OCI-LY1 (cell line): ENCODE data around the gene SSTR1.

ENCODE experiments used
- H2AFZ ChIP-seq: fragments of 200-600 bp; sonication (generic), shearing (Covaris generic); 2 replicates; pipeline ENCODE4 v1.6.0; 2014; ENCODE audit warnings: antibody characterized with exemption, mild to moderate bottlenecking, low read length
- H3F3A ChIP-seq: fragments of 200-600 bp; sonication (generic), shearing (Covaris generic); 2 replicates; pipeline ENCODE4 v1.6.0; 2014; ENCODE audit warnings: mild to moderate bottlenecking, antibody characterized with exemption, low read length, moderate library complexity; ENCODE audit not compliant: insufficient read depth
- H3K27ac ChIP-seq: fragments of 200-600 bp; sonication (generic); 2 replicates; pipeline ENCODE4 v1.5.1; 2014; ENCODE audit warnings: low read length, mixed run types, mild to moderate bottlenecking, low read depth; ENCODE audit not compliant: poor library complexity, severe bottlenecking
- H3K27me3 ChIP-seq: fragments of 200-600 bp; sonication (generic); 2 replicates; pipeline ENCODE4 v1.6.0; 2014; ENCODE audit warnings: antibody characterized with exemption, mild to moderate bottlenecking, low read length, moderate library complexity; ENCODE audit not compliant: insufficient read depth
- H3K36me3 ChIP-seq: fragments of 200-600 bp; sonication (generic); 2 replicates; pipeline ENCODE4 v1.6.1; 2014; ENCODE audit warnings: mild to moderate bottlenecking, antibody characterized with exemption, low read length, moderate library complexity, mixed read lengths; ENCODE audit not compliant: insufficient read depth
- H3K4me1 ChIP-seq: fragments of 200-600 bp; sonication (generic); 2 replicates; pipeline ENCODE4 v1.5.1; 2014; ENCODE audit warnings: mild to moderate bottlenecking, low read length, moderate library complexity; ENCODE audit not compliant: insufficient read depth, severe bottlenecking
- H3K4me2 ChIP-seq: fragments of 200-600 bp; sonication (generic), shearing (Covaris generic); 2 replicates; pipeline ENCODE4 v1.6.1; 2014; ENCODE audit warnings: low read length
- H3K4me3 ChIP-seq: fragments of 200-600 bp; sonication (generic); 2 replicates; pipeline ENCODE4 v1.5.1; 2014; ENCODE audit warnings: low read length, low read depth, mild to moderate bottlenecking, mixed read lengths; ENCODE audit not compliant: poor library complexity, severe bottlenecking
- H3K79me2 ChIP-seq: fragments of 200-600 bp; shearing (Covaris generic); 2 replicates; pipeline ENCODE4 v1.6.1; 2016; ENCODE audit warnings: mixed run types, low read length, mixed read lengths; ENCODE audit not compliant: insufficient read depth
- H3K9ac ChIP-seq: fragments of 200-600 bp; sonication (generic), shearing (Covaris generic); 2 replicates; pipeline ENCODE4 v1.6.1; 2014; ENCODE audit warnings: mild to moderate bottlenecking, low read length, mixed read lengths
- H3K9me2 ChIP-seq: fragments of 200-600 bp; sonication (generic), shearing (Covaris generic); 2 replicates; pipeline ENCODE4 v1.6.1; 2014; ENCODE audit warnings: low read depth, mild to moderate bottlenecking, low read length, mixed read lengths
- H3K9me3 ChIP-seq: fragments of 200-600 bp; shearing (Covaris generic); 2 replicates; pipeline ENCODE4 v1.6.1; 2014; ENCODE audit warnings: low read length, mixed read lengths
- H4K20me1 ChIP-seq: fragments of 200-600 bp; sonication (generic), shearing (Covaris generic); 2 replicates; pipeline ENCODE4 v1.6.0; 2016; ENCODE audit warnings: mild to moderate bottlenecking, low read length; ENCODE audit not compliant: insufficient read depth
- CTCF ChIP-seq: fragments of 200-600 bp; sonication (generic), shearing (Covaris generic); IDR thresholded peaks from 2 replicates; pipeline ENCODE4 v1.5.1; 2017; ENCODE audit warnings: mild to moderate bottlenecking, antibody characterized with exemption, low read length, moderate library complexity, mixed read lengths
- EZH2 ChIP-seq: fragments of 200-600 bp; sonication (generic), shearing (Covaris generic); IDR thresholded peaks from 2 replicates; pipeline ENCODE4 v1.8.0; 2017; ENCODE audit warnings: borderline replicate concordance, mixed run types, mild to moderate bottlenecking, antibody characterized with exemption, low read length, moderate library complexity, mixed read lengths

The SSTR1 gene

GRCh38 chr14:38171197-38171596, 36.5 kb upstream of the SSTR1 start:
- Histone ChIP-seq H3K4me1 (peaks cover 18% of the 10 kb centered on the region), H3K27ac (no peak overlapping the region), H3F3A (no peaks in the 10 kb centered on the region), H4K20me1 (no peaks in the 10 kb centered on the region), H3K79me2 (no peaks in the 10 kb centered on the region), H3K4me3 (no peak overlapping the region), H3K9me2 (no peaks in the 10 kb centered on the region), H3K4me2 (no peak overlapping the region), H2AFZ (0 out of 2 replicates have a peak overlapping the region, but pooled peaks have one; percentile 40), H3K9me3 (no peaks in the 10 kb centered on the region), H3K9ac (no peak overlapping the region), H3K36me3 (no peaks in the 10 kb centered on the region), H3K27me3 (no peaks in the 10 kb centered on the region)
- TF ChIP-seq CTCF: no peak
- TF ChIP-seq EZH2: no peak

GRCh38 chr14:38174711-38175110, 33.0 kb upstream of the SSTR1 start:
- H4K20me1 ChIP-seq: no peaks in the 10 kb centered on the region
- no peaks in the 10 kb centered on the region for H3K9me2 ChIP-seq
- no peaks in the 10 kb centered on the region for H3K36me3 ChIP-seq
- no peak overlapping the region for H2AFZ ChIP-seq
- H3K9ac ChIP-seq: no peak overlapping the region
- H3K4me2 ChIP-seq: no peak overlapping the region
- H3K27ac ChIP-seq: no peak overlapping the region
- H3K79me2 ChIP-seq: no peaks in the 10 kb centered on the region
- no peak for TF ChIP-seq CTCF
- TF ChIP-seq EZH2: no peak
- no peaks in the 10 kb centered on the region for H3K27me3 ChIP-seq
- H3K4me1 ChIP-seq: peaks cover 17% of the 10 kb centered on the region
- 0 out of 2 replicates have a peak, but pooled peaks cover 4% of the 10 kb centered on the region for H3K9me3 ChIP-seq
- no peak overlapping the region for H3K4me3 ChIP-seq
- H3F3A ChIP-seq: no peaks in the 10 kb centered on the region

- TF ChIP-seq EZH2 (no peak), CTCF (no peak)
- Histone ChIP-seq H3K9me2 (no peaks in the 10 kb centered on the region), H3K9ac (no peak overlapping the region), H3K4me1 (peaks cover 8% of the 10 kb centered on the region), H4K20me1 (no peaks in the 10 kb centered on the region), H3K4me2 (no peak overlapping the region), H3F3A (no peaks in the 10 kb centered on the region), H3K36me3 (no peaks in the 10 kb centered on the region), H3K27ac (no peak overlapping the region), H3K27me3 (no peaks in the 10 kb centered on the region), H3K79me2 (no peaks in the 10 kb centered on the region), H2AFZ (no peak overlapping the region), H3K9me3 (0 out of 2 replicates have a peak, but pooled peaks cover 4% of the 10 kb centered on the region), H3K4me3 (no peak overlapping the region)
Measured at GRCh38 chr14:38175658-38176057, 32.0 kb upstream of the SSTR1 start.
